ENCODE measurements around the gene POPDC3.

POPDC3 gene

GRCh38 chr6:105212587-105212986, 32.8 kb upstream of the POPDC3 start:
- H2AFZ ChIP-seq: no peak overlapping the region
- no peaks in the 10 kb centered on the region for H3K4me1 ChIP-seq
- no peak for TF ChIP-seq CTCF (IDR thresholded peaks at IDR 0.05)
- no peak overlapping the region for H3K4me2 ChIP-seq (ENCODE audit: low read length)
- H3K79me2 ChIP-seq: no peaks in the 10 kb centered on the region
- H3K27me3 ChIP-seq (ENCODE audit: control insufficient read depth, insufficient read depth, low read length): no peaks in the 10 kb centered on the region
- no peak overlapping the region for H3K9ac ChIP-seq
- H3K27ac ChIP-seq: no peak overlapping the region
- no peaks in the 10 kb centered on the region for H3K36me3 ChIP-seq (ENCODE audit: control insufficient read depth, insufficient read depth, low read length)
- no peak overlapping the region for H3K4me3 ChIP-seq (ENCODE audit: low read depth, low read length)
- H3K9me3 ChIP-seq (ENCODE audit: control insufficient read depth, low read length): no peaks in the 10 kb centered on the region

GRCh38 chr6:105211831-105212230, 32.0 kb upstream of the POPDC3 start:
- H3K9me3 ChIP-seq (ENCODE audit: control insufficient read depth, low read length): no peaks in the 10 kb centered on the region
- H3K79me2 ChIP-seq: no peaks in the 10 kb centered on the region
- no peaks in the 10 kb centered on the region for H3K36me3 ChIP-seq (ENCODE audit: control insufficient read depth, insufficient read depth, low read length)
- H3K9ac ChIP-seq: no peak overlapping the region
- no peak overlapping the region for H2AFZ ChIP-seq
- no peak overlapping the region for H3K4me3 ChIP-seq (ENCODE audit: low read depth, low read length)
- no peak for TF ChIP-seq CTCF (IDR thresholded peaks at IDR 0.05)
- no peak overlapping the region for H3K27ac ChIP-seq
- H3K4me1 ChIP-seq: no peaks in the 10 kb centered on the region
- H3K4me2 ChIP-seq (ENCODE audit: low read length): no peak overlapping the region
- no peaks in the 10 kb centered on the region for H3K27me3 ChIP-seq (ENCODE audit: control insufficient read depth, insufficient read depth, low read length)

- H3K36me3 ChIP-seq (ENCODE audit: control insufficient read depth, insufficient read depth, low read length): no peaks in the 10 kb centered on the region
These were observed 31.2 kb upstream of the POPDC3 start for GRCh38 chr6:105210932-105211531.

GRCh38 chr6:105209950-105210706, 30.3 kb upstream of the POPDC3 start:
- Histone ChIP-seq H3K36me3 (ENCODE audit: control insufficient read depth, insufficient read depth, low read length) (no peaks in the 10 kb centered on the region), H3K4me1 (no peaks in the 10 kb centered on the region), H3K79me2 (no peaks in the 10 kb centered on the region), H3K27ac (no peak overlapping the region), H3K9me3 (ENCODE audit: control insufficient read depth, low read length) (no peaks in the 10 kb centered on the region), H2AFZ (no peak overlapping the region), H3K4me3 (ENCODE audit: low read depth, low read length) (no peak overlapping the region), H3K27me3 (ENCODE audit: control insufficient read depth, insufficient read depth, low read length) (no peaks in the 10 kb centered on the region), H3K4me2 (ENCODE audit: low read length) (no peak overlapping the region), H3K9ac (no peak overlapping the region)
- no peak for TF ChIP-seq CTCF (IDR thresholded peaks at IDR 0.05)

More at GRCh38 chr6:105210932-105211531, 31.2 kb upstream of the POPDC3 start:
- Histone ChIP-seq H3K4me3 (ENCODE audit: low read depth, low read length) (no peak overlapping the region), H3K4me1 (no peaks in the 10 kb centered on the region), H3K79me2 (no peaks in the 10 kb centered on the region), H3K4me2 (ENCODE audit: low read length) (no peak overlapping the region), H2AFZ (no peak overlapping the region), H3K9ac (no peak overlapping the region), H3K27ac (no peak overlapping the region), H3K9me3 (ENCODE audit: control insufficient read depth, low read length) (no peaks in the 10 kb centered on the region), H3K27me3 (ENCODE audit: control insufficient read depth, insufficient read depth, low read length) (no peaks in the 10 kb centered on the region)
- no peak for TF ChIP-seq CTCF (IDR thresholded peaks at IDR 0.05)

All from parathyroid adenoma (tissue), 2 donors.